DMS153 treated with DMSO at 0.1 percent for 48 hours (cell line): ENCODE data around the gene BMPR1B.

Experiments used
- DNase-seq: peaks from one replicate; lab custom pipeline; 2025; ENCODE audit not compliant: unreplicated experiment; lab: John Stamatoyannopoulos, UW

The BMPR1B gene

GRCh38 chr4:94762326-94762725 is 4.6 kb downstream of the BMPR1B start:
- no peak for DNase-seq

- DNase-seq = no peak
These were observed 5.2 kb downstream of the BMPR1B start for GRCh38 chr4:94763005-94763404.

GRCh38 chr4:94763500-94763899 is 5.7 kb downstream of the BMPR1B start:
- DNase-seq = no peak

GRCh38 chr4:94764069-94764468 is 6.3 kb downstream of the BMPR1B start:
- no peak for DNase-seq

GRCh38 chr4:94765174-94765573 is 7.4 kb downstream of the BMPR1B start:
- DNase-seq = no peak

- no peak for DNase-seq
These were observed 7.9 kb downstream of the BMPR1B start for GRCh38 chr4:94765648-94766047.

- no peak for DNase-seq
These were observed 9.1 kb downstream of the BMPR1B start for GRCh38 chr4:94766856-94767255.

GRCh38 chr4:94767446-94767845 is 9.7 kb downstream of the BMPR1B start:
- no peak for DNase-seq

- no peak for DNase-seq
These were observed 25.0 kb downstream of the BMPR1B start for GRCh38 chr4:94782707-94783106.

GRCh38 chr4:94791701-94792100 is 33.9 kb downstream of the BMPR1B start:
- DNase-seq = no peak

- no peak for DNase-seq
These were observed 41.1 kb downstream of the BMPR1B start for GRCh38 chr4:94798808-94799207.

- DNase-seq = no peak
These were observed 43.3 kb downstream of the BMPR1B start for GRCh38 chr4:94801016-94801415.

- DNase-seq = no peak
These were observed 44.3 kb downstream of the BMPR1B start for GRCh38 chr4:94802091-94802490.

- no peak for DNase-seq
These were observed 45.4 kb downstream of the BMPR1B start for GRCh38 chr4:94803181-94803580.

GRCh38 chr4:94804650-94805049 is 46.9 kb downstream of the BMPR1B start:
- DNase-seq = no peak

- no peak for DNase-seq
These were observed 48.6 kb downstream of the BMPR1B start for GRCh38 chr4:94806376-94806775.

- DNase-seq = no peak
These were observed 53.9 kb downstream of the BMPR1B start for GRCh38 chr4:94811643-94812042.

GRCh38 chr4:94813221-94813620 is 55.5 kb downstream of the BMPR1B start:
- no peak for DNase-seq

- no peak for DNase-seq
These were observed 56.5 kb downstream of the BMPR1B start for GRCh38 chr4:94814237-94814636.

GRCh38 chr4:94819371-94820168 is 61.8 kb downstream of the BMPR1B start:
- DNase-seq = no peak

GRCh38 chr4:94826206-94826605 is 68.5 kb downstream of the BMPR1B start:
- DNase-seq = peak; percentile 6

- no peak for DNase-seq
These were observed 69.8 kb downstream of the BMPR1B start for GRCh38 chr4:94827481-94828110.

GRCh38 chr4:94828882-94829281 is 71.1 kb downstream of the BMPR1B start:
- DNase-seq = no peak
